D721Med (cell line): ENCODE results near the gene IKZF4.
A peak's percentile ranks its signal among the peaks of the same experiment; 100 is the strongest.

Experiments used
- DNase-seq: peaks from one replicate; pipeline ENCODE4 v3.0.0; 2011; ENCODE audit warnings: low spot score; ENCODE audit not compliant: insufficient read length
- FAIRE-seq: peaks from 2 replicates; lab custom pipeline; 2011; peaks lifted over from hg19 to GRCh38; lab: Jason Lieb, UNC
- CTCF ChIP-seq: IDR thresholded peaks from 2 replicates; pipeline ENCODE4 v1.5.1; 2012; ENCODE audit warnings: mild to moderate bottlenecking, control low read depth; ENCODE audit not compliant: insufficient read depth; ENCODE audit errors: missing control alignments

The IKZF4 gene

GRCh38 chr12:56020423-56021184 is at the start of gene IKZF4:
Gene IKZF4, plus strand, starts transcription at chr12:56021043. Its CDS starts 451 bp downstream, at chr12:56021494.
- no peak for TF ChIP-seq CTCF
- DNase-seq (no peak), FAIRE-seq (no peak)

- TF ChIP-seq CTCF = no peak
- FAIRE-seq = no peak
- no peak for DNase-seq
These were observed 48.8 kb upstream of the IKZF4 start for GRCh38 chr12:55972042-55972441.

GRCh38 chr12:55972456-55972855 is 48.4 kb upstream of the IKZF4 start:
- no peak for DNase-seq
- no peak for FAIRE-seq
- no peak for TF ChIP-seq CTCF

- FAIRE-seq (no peak), DNase-seq (no peak)
- no peak for TF ChIP-seq CTCF
These were observed 47.8 kb upstream of the IKZF4 start for GRCh38 chr12:55972911-55973598.

GRCh38 chr12:55973599-55974307 is 47.1 kb upstream of the IKZF4 start, which contains the start of gene RAB5B:
Gene RAB5B, plus strand, starts transcription at chr12:55974078. Its CDS starts 12,883 bp downstream, at chr12:55986961.
- DNase-seq (peak; percentile 90), FAIRE-seq (peak; percentile 61)
- TF ChIP-seq CTCF = no peak

- no peak for TF ChIP-seq CTCF
- no peak for FAIRE-seq
- DNase-seq = no peak
These were observed 46.5 kb upstream of the IKZF4 start for GRCh38 chr12:55974308-55974730.
